UCSD-AML1 (cell line): ENCODE results near the gene WDR88.
"Not testable (repeated sequence)": the region's sequence is repeated elsewhere in the genome, so short reads cannot be mapped to it uniquely, and the experiment has no call there.

Source experiments
- DNase-seq: peaks from one replicate; lab custom pipeline; 2025; ENCODE audit not compliant: unreplicated experiment; lab: John Stamatoyannopoulos, UW

Gene WDR88

DNA sequence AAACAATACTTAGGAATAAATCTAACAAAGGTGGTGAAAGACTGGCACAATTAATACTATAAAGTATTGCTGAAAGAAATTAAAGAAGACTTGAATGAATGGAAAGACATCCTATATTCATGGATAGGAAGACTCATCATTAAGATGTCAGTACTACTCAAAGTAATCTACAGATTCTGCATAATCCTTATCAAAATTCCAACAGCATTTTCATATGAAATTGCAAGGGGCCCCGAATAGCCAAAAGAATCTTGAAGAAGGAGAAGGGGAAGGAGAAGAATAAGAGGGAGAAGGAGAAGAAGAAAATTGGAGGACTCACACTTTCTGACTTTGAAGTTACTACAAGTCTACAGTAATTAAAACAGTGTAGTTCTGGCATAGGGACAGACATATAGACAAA, 36.6 kb downstream of the WDR88 start:
- DNase-seq: no peak

GRCh38 chr19:33171222-33171795, 39.4 kb downstream of the WDR88 start:
- DNase-seq: no peak

DNA sequence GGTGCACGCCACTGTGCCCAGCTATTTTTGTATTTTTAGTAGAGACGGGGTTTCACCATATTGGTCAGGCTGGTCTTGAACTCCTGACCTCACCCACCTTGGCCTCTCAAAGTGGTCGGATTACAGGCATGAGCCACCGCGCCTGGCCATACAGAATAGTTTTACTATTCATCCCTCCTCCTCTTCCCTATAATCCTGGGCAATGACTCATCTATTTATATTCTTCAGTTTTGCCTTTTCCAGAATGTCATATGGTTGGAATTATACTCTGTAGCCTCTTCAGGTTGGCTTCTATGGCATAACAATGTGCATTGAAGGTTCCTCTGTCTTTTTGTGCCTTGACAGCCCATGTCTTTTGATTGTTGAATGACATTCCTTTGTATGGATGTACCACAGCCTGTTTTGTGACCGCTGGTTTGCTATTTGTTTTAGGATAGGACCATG, 40.0 kb downstream of the WDR88 start:
- DNase-seq: no peak

DNA sequence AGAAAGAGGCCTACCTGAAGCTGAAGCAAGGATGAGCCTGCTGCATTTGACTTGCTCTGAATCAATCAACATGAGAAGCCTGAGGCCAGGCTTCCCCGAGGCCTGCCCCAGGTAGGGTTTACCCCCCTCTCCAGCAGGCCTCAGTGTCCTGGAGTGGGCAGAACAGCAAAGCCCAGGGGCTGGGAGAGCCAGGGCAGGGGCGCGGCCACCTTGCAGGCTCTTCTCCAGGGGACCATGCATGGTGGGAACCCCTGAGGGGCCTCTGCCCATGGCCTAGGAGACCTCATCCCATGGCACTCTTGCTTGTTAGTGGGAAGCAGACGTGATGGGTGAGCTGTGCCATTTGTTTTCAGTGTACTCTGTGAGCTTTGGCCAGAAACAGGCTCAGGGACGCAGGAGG, 42.3 kb downstream of the WDR88 start:
- DNase-seq: no peak

DNA sequence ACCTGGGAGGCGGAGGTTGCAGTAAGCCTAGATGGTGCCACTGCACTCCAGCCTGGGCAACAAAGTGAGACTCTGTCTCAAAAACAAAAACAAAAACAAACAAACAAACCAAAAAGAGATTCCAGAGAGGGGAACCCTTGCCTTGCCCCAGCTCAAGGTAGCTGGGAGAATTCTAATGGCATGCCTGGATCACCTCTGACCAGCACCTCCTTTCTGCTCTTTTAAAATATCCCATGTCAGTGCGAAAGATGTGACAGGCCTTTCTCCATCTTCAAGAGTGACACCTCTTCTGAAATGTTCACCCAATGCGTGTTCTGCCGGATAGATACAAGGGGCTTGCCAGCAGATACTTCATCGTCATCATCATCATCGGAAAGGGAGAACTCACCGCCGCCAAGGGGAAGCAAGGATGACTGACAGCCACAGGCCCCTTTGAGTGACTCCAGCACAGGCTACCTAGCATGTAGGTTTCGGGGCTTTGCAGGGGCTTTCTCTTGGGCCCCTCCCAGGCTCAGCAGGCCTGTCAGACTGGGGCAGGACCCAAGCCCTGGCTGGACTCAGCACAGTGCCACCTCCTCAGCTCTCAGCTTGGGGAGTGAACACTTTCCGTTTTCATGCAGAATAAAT, 43.4 kb downstream of the WDR88 start:
- no peak for DNase-seq

- DNase-seq: peak; percentile 68
These were observed 44.2 kb downstream of the WDR88 start for GRCh38 chr19:33175886-33176669.

- DNase-seq: peak; percentile 100
These were observed 44.9 kb downstream of the WDR88 start for GRCh38 chr19:33176670-33177416.

DNA sequence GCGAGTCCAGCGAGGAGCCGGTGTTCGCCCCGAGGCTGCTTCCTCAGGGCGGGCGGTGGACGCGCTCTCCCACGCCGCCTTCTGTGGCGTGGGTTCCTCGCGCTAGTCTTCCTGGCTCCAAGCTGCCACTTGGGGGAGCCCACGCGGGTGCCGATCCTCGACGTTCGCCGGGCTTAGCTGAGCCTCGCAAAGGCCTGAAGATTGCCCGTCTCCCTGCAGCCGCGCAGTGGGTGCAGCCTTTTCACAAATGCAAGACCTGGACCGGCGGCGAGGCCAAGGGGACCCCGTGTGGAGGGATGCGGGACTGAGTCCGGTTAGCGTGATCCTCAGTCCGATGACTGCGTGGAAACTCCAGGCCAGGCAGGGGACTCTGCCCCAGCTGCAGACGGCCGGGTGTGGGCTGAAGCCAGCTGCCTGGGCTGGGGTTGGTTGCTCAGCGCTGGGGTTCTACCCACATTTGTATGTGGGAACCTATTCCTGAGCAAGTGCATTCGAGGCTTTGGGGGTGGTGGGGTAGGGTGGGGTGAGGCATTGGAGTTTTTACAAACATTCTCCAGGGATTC, 45.6 kb downstream of the WDR88 start:
- no peak for DNase-seq

DNA sequence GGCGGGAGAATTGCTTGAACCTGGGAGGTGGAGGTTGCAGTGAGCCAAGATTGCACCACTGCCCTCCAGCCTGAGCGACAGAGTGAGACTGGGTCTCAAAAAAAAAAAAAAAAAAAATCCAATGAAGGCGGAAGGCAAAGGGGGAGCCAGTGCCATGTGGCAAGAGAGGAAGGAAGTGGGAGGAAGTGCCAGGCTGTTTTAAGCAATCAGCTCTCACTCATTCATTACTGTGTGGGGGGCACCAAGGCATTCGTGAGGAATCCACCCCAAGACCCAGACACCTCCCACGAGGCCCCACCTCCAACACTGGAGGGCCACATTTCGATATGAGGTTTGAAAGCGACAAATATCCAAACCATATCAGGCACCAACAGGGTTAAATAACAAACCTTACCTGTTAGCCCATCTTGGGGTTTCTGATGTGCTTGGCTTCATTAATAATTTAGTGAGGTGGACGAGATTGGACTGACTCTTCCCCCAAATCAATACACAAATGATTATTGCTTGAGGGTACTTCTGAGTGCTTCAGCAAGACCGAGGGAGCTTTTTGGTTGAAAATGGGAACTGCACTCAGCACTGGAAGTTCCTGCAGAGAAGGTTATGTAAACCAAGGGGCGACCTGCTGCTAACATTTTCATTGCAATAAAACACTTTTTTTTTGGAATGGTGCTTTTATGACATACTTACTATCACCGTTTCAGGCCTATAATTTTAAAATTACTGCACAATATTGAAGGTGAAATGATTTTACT, 54.7 kb downstream of the WDR88 start:
- DNase-seq: peak; percentile 62

DNA sequence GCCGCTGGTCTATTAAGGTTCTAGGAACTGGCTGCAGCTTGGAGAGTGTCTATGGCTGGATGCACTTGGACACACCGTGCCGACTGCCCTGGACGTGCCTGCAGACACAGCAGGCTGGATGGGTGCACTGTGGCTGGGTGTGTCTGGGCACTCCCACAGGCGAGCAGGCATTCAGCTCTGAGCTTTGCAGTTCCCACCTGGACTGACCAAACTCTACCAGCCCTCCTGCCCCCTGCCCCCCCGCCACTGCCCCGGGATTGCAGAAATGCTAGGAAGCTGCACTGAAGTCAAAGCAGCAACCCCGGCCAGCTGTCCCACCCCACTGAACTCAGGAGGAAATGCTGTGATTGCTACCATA, 55.2 kb downstream of the WDR88 start:
- DNase-seq: no peak

- DNase-seq: no peak
These were observed 57.5 kb downstream of the WDR88 start for GRCh38 chr19:33189453-33189852.

DNA sequence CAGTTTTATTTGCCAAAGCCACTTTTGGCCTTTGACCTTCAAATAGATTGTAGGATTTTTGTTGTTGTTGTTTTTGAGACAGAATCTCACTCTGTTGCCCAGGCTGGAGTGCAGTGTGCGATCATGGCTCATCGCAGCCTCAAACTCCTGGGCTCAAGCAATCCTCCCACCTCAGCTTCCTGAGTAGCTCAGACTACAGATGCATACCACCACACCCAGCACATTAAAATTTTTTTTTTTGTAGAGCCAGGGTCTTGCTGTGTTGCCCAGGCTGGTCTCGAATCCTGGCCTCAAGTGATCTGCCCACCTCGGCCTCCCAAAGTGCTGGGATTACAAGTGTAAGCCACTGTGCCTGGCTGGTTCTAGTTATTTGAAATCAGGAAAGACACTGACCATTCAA, 59.2 kb downstream of the WDR88 start:
- not testable (repeated sequence) for DNase-seq

- no peak for DNase-seq
These were observed 59.6 kb downstream of the WDR88 start for GRCh38 chr19:33191501-33191900.

GRCh38 chr19:33192010-33192409, 60.1 kb downstream of the WDR88 start:
- DNase-seq: no peak

DNA sequence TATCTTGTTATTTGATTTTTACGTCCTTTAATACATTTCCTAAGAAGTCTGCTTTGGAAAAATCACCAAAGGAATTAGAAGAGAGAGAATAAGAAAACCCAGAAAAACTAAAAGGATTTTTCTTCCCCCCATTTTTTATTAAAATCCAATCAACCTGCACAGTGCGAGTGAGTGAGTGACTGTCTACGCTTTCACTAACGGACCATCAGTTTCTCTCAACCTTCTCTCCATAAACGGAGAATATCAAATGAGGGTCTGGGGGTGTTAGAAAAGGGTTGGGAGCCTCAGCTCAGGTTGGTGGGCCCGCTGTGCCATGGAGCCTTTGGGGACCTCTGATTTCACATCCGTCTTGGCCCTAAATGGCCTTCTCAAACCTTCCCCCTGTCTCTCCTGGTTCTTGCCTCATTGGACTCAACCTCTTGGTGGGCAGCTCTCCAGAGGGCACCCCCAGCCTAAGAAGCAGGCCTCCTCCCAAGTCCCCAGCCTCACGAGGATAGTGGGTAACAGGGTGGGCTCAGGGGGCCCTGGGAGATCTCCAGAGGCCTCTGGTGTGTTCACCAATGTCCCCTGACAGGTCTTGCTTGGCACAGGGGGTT, 61.5 kb downstream of the WDR88 start:
- DNase-seq: no peak

- peak; percentile 70 for DNase-seq
These were observed 62.0 kb downstream of the WDR88 start, which contains the start of gene LRP3 for GRCh38 chr19:33193865-33194362. LRP3 (plus strand) TSS chr19:33194330; CDS start chr19:33194786, 456 bp downstream.

DNA sequence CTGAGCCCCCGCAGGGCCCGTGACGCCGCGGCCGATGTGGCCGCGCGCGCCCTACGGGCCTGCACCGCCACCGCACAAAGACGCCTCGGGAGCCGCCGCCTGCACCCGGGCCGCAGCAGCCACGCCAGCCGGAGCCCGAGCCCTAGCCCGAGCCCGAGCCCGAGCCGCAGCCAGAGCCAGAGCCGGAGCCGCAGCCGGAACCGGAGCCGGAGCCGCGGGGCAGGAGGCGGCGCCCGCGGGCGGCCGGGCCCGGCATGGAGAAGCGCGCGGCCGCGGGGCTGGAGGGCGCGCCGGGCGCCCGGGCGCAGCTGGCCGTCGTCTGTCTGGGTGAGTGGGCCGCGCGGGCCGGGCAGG, 62.6 kb downstream of the WDR88 start:
- no peak for DNase-seq

GRCh38 chr19:33194886-33195644, 63.2 kb downstream of the WDR88 start:
- DNase-seq: no peak

- no peak for DNase-seq
These were observed 63.9 kb downstream of the WDR88 start for GRCh38 chr19:33195645-33196347.
